ENCODE data around the gene CTNNA3.

The CTNNA3 gene

DNA sequence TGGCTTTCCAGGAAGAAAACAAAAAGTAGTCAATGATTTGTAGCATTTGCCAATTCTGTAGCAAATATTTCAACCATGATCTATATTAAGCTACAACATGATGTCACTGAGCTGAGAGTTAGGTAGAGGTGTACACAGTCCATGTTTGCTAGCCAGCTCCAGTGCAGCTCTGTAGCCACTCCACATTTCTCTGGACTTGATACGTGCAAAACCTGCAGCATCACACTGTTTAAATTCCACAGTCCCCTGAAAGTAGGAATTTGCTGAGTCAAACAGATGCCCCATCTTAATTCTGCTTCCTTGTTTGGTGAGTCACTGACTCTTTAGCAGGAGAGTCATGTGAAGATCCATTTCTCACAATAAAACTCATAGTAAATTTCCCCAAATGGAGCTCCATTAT, 859.9 kb downstream of the CTNNA3 start:
- no peaks in the 10 kb centered on the region for H3K27me3 ChIP-seq (ENCODE audit: control insufficient read depth, low read length)
- H3K9me2 ChIP-seq (replicated peaks; ENCODE audit: control insufficient read depth, low read length), result no peaks in the 10 kb centered on the region
- TF ChIP-seq EZH2phosphoT487 (IDR thresholded peaks at IDR 0.05; ENCODE audit: borderline replicate concordance, low read length), result no peak
- TF ChIP-seq, protein P1, sequence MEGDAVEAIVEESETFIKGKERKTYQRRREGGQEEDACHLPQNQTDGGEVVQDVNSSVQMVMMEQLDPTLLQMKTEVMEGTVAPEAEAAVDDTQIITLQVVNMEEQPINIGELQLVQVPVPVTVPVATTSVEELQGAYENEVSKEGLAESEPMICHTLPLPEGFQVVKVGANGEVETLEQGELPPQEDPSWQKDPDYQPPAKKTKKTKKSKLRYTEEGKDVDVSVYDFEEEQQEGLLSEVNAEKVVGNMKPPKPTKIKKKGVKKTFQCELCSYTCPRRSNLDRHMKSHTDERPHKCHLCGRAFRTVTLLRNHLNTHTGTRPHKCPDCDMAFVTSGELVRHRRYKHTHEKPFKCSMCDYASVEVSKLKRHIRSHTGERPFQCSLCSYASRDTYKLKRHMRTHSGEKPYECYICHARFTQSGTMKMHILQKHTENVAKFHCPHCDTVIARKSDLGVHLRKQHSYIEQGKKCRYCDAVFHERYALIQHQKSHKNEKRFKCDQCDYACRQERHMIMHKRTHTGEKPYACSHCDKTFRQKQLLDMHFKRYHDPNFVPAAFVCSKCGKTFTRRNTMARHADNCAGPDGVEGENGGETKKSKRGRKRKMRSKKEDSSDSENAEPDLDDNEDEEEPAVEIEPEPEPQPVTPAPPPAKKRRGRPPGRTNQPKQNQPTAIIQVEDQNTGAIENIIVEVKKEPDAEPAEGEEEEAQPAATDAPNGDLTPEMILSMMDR (IDR thresholded peaks at IDR 0.05; ENCODE audit: low read depth, low read length, poor library complexity, severe bottlenecking), result no peak
- no peaks in the 10 kb centered on the region for H3K36me3 ChIP-seq (ENCODE audit: control insufficient read depth, low read length)
- H3K4me2 ChIP-seq (ENCODE audit: low read length), result no peak overlapping the region
- no peak overlapping the region for H3K4me3 ChIP-seq (ENCODE audit: low read length)
- no peak overlapping the region for H3K27ac ChIP-seq (ENCODE audit: low read depth, low read length)
- no peaks in the 10 kb centered on the region for H3K9me3 ChIP-seq (ENCODE audit: control insufficient read depth, insufficient read depth, low read length)
- no peaks in the 10 kb centered on the region for H3K4me1 ChIP-seq (ENCODE audit: control insufficient read depth, low read length)
- no peaks in the 10 kb centered on the region for H4K20me1 ChIP-seq (ENCODE audit: control insufficient read depth, insufficient read depth, low read depth, low read length)
- no peaks in the 10 kb centered on the region for H3K79me2 ChIP-seq (ENCODE audit: control insufficient read depth, low read length)
- H3F3A ChIP-seq (ENCODE audit: control insufficient read depth, insufficient read depth), result no peaks in the 10 kb centered on the region

DNA sequence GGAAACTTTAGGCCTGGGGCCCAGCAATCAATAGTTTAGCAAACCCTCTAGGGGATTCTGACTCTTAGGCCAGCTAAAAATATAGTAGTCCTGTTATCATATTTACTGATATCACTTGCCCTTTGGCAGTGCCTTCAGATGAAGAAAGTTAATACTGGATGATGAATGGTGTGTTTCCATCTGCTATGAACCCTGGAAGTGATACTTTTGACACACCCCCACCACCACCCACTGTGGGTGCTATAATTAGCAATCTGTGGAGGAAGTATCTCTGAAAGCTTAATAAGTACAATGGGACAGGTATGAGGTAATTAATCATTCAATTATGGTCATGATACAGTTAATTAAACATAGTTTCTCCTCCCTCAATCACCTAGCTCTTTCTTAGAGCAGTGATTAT, 860.6 kb downstream of the CTNNA3 start:
- no peak overlapping the region for H3K4me3 ChIP-seq (ENCODE audit: low read length)
- H3K79me2 ChIP-seq (ENCODE audit: control insufficient read depth, low read length), result no peaks in the 10 kb centered on the region
- no peak for TF ChIP-seq EZH2phosphoT487 (IDR thresholded peaks at IDR 0.05; ENCODE audit: borderline replicate concordance, low read length)
- TF ChIP-seq, protein P1 (IDR thresholded peaks at IDR 0.05; ENCODE audit: low read depth, low read length, poor library complexity, severe bottlenecking), result no peak
- no peak overlapping the region for H3K4me2 ChIP-seq (ENCODE audit: low read length)
- H3K27ac ChIP-seq (ENCODE audit: low read depth, low read length), result no peak overlapping the region
- no peaks in the 10 kb centered on the region for H3K27me3 ChIP-seq (ENCODE audit: control insufficient read depth, low read length)
- H3F3A ChIP-seq (ENCODE audit: control insufficient read depth, insufficient read depth), result no peaks in the 10 kb centered on the region
- H3K9me3 ChIP-seq (ENCODE audit: control insufficient read depth, insufficient read depth, low read length), result no peaks in the 10 kb centered on the region
- H3K4me1 ChIP-seq (ENCODE audit: control insufficient read depth, low read length), result no peaks in the 10 kb centered on the region
- no peaks in the 10 kb centered on the region for H3K9me2 ChIP-seq (replicated peaks; ENCODE audit: control insufficient read depth, low read length)
- no peaks in the 10 kb centered on the region for H4K20me1 ChIP-seq (ENCODE audit: control insufficient read depth, insufficient read depth, low read depth, low read length)
- H3K36me3 ChIP-seq (ENCODE audit: control insufficient read depth, low read length), result no peaks in the 10 kb centered on the region

DNA sequence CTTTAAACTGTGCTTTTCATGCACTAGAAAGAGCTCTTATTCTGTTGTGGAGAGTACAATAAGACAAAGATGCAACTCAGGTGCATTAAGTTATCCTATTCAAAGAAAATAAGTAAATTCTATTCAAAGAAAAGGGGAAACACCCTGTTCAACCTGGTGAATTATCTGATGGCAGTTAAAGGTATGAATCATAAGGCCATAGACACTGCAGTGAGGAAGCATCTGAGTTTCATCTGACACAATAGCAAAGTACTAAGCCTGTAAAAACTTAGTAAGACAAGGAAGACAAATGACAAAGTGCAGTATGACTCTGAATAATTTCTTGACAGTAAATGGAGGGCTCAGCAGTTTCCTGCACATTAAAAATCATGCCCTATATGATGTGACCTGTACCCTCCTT, 861.2 kb downstream of the CTNNA3 start:
- Histone ChIP-seq H3K4me3 (ENCODE audit: low read length) (no peak overlapping the region), H3K27ac (ENCODE audit: low read depth, low read length) (no peak overlapping the region), H3K79me2 (ENCODE audit: control insufficient read depth, low read length) (no peaks in the 10 kb centered on the region), H3K4me2 (ENCODE audit: low read length) (no peak overlapping the region), H4K20me1 (ENCODE audit: control insufficient read depth, insufficient read depth, low read depth, low read length) (no peaks in the 10 kb centered on the region), H3K9me2 (replicated peaks; ENCODE audit: control insufficient read depth, low read length) (no peaks in the 10 kb centered on the region), H3K27me3 (ENCODE audit: control insufficient read depth, low read length) (no peaks in the 10 kb centered on the region), H3K36me3 (ENCODE audit: control insufficient read depth, low read length) (no peaks in the 10 kb centered on the region), H3K4me1 (ENCODE audit: control insufficient read depth, low read length) (no peaks in the 10 kb centered on the region), H3F3A (ENCODE audit: control insufficient read depth, insufficient read depth) (no peaks in the 10 kb centered on the region), H3K9me3 (ENCODE audit: control insufficient read depth, insufficient read depth, low read length) (no peaks in the 10 kb centered on the region)
- TF ChIP-seq, protein P1 (IDR thresholded peaks at IDR 0.05; ENCODE audit: low read depth, low read length, poor library complexity, severe bottlenecking), result no peak
- TF ChIP-seq EZH2phosphoT487 (IDR thresholded peaks at IDR 0.05; ENCODE audit: borderline replicate concordance, low read length), result no peak

DNA sequence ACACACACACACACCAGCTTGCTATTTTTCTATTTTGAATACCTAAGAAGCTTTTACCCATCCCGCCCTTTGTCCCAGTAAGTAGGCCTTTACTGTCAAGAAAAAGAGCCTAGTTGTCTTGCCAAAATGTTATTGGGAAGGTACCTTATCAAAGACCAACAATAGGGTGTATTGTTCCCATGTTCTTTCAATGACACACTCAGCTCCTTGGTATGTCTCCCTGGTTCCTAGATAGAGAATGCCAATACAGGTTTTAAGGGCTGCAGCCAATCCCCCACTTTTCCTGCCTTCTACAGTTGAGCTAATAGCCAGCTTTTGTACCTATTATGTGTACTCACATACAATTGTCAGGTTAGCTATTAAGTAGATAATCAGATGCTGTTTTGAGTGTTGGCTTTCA, 862.1 kb downstream of the CTNNA3 start:
- H3K9me2 ChIP-seq (replicated peaks; ENCODE audit: control insufficient read depth, low read length), result no peaks in the 10 kb centered on the region
- TF ChIP-seq, protein P1 (IDR thresholded peaks at IDR 0.05; ENCODE audit: low read depth, low read length, poor library complexity, severe bottlenecking), result no peak
- TF ChIP-seq EZH2phosphoT487 (IDR thresholded peaks at IDR 0.05; ENCODE audit: borderline replicate concordance, low read length), result no peak
- H4K20me1 ChIP-seq (ENCODE audit: control insufficient read depth, insufficient read depth, low read depth, low read length), result no peaks in the 10 kb centered on the region
- no peak overlapping the region for H3K4me3 ChIP-seq (ENCODE audit: low read length)
- H3K4me2 ChIP-seq (ENCODE audit: low read length), result no peak overlapping the region
- no peaks in the 10 kb centered on the region for H3K4me1 ChIP-seq (ENCODE audit: control insufficient read depth, low read length)
- no peak overlapping the region for H3K27ac ChIP-seq (ENCODE audit: low read depth, low read length)
- H3K9me3 ChIP-seq (ENCODE audit: control insufficient read depth, insufficient read depth, low read length), result no peaks in the 10 kb centered on the region
- no peaks in the 10 kb centered on the region for H3K27me3 ChIP-seq (ENCODE audit: control insufficient read depth, low read length)
- H3F3A ChIP-seq (ENCODE audit: control insufficient read depth, insufficient read depth), result no peaks in the 10 kb centered on the region
- no peaks in the 10 kb centered on the region for H3K36me3 ChIP-seq (ENCODE audit: control insufficient read depth, low read length)
- no peaks in the 10 kb centered on the region for H3K79me2 ChIP-seq (ENCODE audit: control insufficient read depth, low read length)

Data from DOHH2 (cell line).